Prostate gland (tissue), 2 donors: ENCODE results near the gene CCER1. TPM values are rescaled to one million over a fixed set of nuclear protein-coding genes. Genes with fewer than 3 reads are reported as not detected.

Source experiments
- DNase-seq: peaks from one replicate; pipeline ENCODE4 v3.0.0-alpha.2; 2019; ENCODE audit warnings: low spot score
- H3K27ac ChIP-seq, 2 donors: fragments of 200-600 bp; sonication (generic); 2 replicates each; pipeline ENCODE4 v1.5.1; 2017 to 2019
- H3K27me3 ChIP-seq: fragments of 200-600 bp; sonication (generic); replicated peaks from 2 replicates; pipeline ENCODE4 v1.5.1; 2019; ENCODE audit not compliant: insufficient read depth
- H3K36me3 ChIP-seq, 2 donors: fragments of 200-600 bp; sonication (generic); 1 replicate in 1 of 2; 2 replicates in 1 of 2; pipeline versions ENCODE4 v1.5.1 to v1.8.1; 2017 to 2019
- H3K4me1 ChIP-seq: fragments of 200-600 bp; sonication (generic); replicated peaks from 2 replicates; pipeline ENCODE4 v1.5.1; 2019
- H3K4me3 ChIP-seq, 2 donors: fragments of 200-600 bp; sonication (generic); 2 replicates each; pipeline ENCODE4 v1.5.1; 2017 to 2019
- H3K9me3 ChIP-seq: fragments of 200-600 bp; sonication (generic); 2 replicates; pipeline ENCODE4 v1.5.1; 2017
- POLR2A ChIP-seq: fragments of 450-650 bp; IDR thresholded peaks from one replicate; pipeline ENCODE4 v1.6.1; 2016; ENCODE audit warnings: antibody characterized with exemption, mild to moderate bottlenecking
- POLR2AphosphoS5 ChIP-seq: sonication (generic); formaldehyde crosslinking; IDR thresholded peaks from one replicate; pipeline ENCODE4 v1.6.1; 2017; ENCODE audit warnings: antibody characterized with exemption
- WGBS: methylation state at CpG from one replicate; pipeline ENCODE4 v1.1.5; 2018; 5-methylcytosine and 5-hydroxymethylcytosine counted together
- intact Hi-C: fragments of 100-400 bp; cut with DNase I; formaldehyde crosslinking; loops from one replicate; pipeline ENCODE4 v1.14.2; 2022
- total RNA-seq, 2 donors: library from RNA; depleted of rRNA; stranded (reverse); fragments of >200 nt; gene quantifications; one replicate each; pipeline ENCODE4 v1.1.0, GENCODE V29; 2016
- TF ChIP-seq, protein P1 (sequence below), 4 experiments: fragments of 200-600 bp in 2 of 4; fragments of 450-650 bp in 2 of 4; sonication (generic) in 2 of 4; IDR thresholded peaks; 1 replicate in 3 of 4; 2 replicates in 1 of 4; pipeline ENCODE4 v1.5.1; 2016 to 2019; ENCODE audit warnings: antibody characterized with exemption in 4 of 4, mild to moderate bottlenecking in 2 of 4, moderate library complexity in 2 of 4

Gene CCER1
- total RNA-seq, 2 donors from 2014 or later, result 3.0 TPM; not detected in 1

DNA sequence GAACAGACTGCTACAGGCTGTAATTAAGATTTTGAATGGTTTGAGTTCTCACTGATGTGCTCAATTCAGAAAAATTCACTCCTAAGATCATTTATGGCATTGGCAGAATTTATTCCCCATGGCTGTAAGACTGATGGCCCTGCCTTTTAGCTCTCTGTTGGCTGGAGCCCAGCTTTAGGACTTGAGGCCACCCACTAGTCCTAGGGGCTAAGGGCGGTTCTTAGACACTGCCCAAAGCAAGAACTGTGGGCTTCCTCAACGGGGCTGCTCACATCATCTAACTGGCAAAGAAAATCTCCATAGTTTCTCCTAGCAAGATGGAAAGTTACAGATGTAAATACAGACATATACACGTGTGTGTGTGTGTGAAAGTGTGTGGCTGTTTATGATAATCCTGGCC lies 3.4 kb upstream of the CCER1 start:
- TF ChIP-seq POLR2AphosphoS5, result no peak
- no peak for TF ChIP-seq POLR2A
- TF ChIP-seq, protein P1, sequence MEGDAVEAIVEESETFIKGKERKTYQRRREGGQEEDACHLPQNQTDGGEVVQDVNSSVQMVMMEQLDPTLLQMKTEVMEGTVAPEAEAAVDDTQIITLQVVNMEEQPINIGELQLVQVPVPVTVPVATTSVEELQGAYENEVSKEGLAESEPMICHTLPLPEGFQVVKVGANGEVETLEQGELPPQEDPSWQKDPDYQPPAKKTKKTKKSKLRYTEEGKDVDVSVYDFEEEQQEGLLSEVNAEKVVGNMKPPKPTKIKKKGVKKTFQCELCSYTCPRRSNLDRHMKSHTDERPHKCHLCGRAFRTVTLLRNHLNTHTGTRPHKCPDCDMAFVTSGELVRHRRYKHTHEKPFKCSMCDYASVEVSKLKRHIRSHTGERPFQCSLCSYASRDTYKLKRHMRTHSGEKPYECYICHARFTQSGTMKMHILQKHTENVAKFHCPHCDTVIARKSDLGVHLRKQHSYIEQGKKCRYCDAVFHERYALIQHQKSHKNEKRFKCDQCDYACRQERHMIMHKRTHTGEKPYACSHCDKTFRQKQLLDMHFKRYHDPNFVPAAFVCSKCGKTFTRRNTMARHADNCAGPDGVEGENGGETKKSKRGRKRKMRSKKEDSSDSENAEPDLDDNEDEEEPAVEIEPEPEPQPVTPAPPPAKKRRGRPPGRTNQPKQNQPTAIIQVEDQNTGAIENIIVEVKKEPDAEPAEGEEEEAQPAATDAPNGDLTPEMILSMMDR (IDR thresholded peaks at IDR 0.05), result no peak
- intact Hi-C loops, result no loop called here

DNA sequence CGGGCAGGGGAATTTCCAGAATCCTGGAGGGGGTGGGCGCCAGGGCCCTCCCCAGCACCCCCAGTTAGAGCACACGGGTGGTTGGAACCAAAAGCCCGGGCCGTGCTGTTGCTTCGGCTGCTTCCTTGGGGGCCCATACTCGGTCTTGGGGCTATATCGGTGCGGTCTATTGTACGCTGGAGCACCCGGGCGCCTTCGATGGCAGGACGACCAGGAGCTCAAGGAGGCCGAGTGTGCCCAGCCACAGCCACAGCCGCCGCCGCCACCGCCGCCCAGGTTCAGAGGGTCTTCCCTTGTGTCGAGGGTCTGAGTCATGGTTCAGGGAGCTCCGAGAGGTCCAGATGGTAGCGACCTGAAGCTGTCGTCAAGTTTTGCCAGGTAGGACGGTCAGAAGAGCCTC lies 548 bp downstream of the CCER1 start:
- intact Hi-C loops, result no loop called here
- no peak for DNase-seq
- no peak overlapping the region for H3K27ac ChIP-seq
- H3K27me3 ChIP-seq, result no peaks in the 10 kb centered on the region
- no peaks in the 10 kb centered on the region for H3K4me1 ChIP-seq
- WGBS, result 99% methylated on average over 14 of the region's 25 CpGs
- no peaks in the 10 kb centered on the region for H3K36me3 ChIP-seq
- no peak for TF ChIP-seq POLR2A
- TF ChIP-seq, protein P1 (IDR thresholded peaks at IDR 0.05), result no peak
- TF ChIP-seq POLR2AphosphoS5, result no peak
- no peak overlapping the region for H3K4me3 ChIP-seq
- H3K9me3 ChIP-seq, result no peaks in the 10 kb centered on the region

More for the DNA sequence above, 3.4 kb upstream of the CCER1 start:
- H3K27me3 ChIP-seq, result no peaks in the 10 kb centered on the region
- no peak overlapping the region for H3K4me3 ChIP-seq
- H3K9me3 ChIP-seq, result no peaks in the 10 kb centered on the region
- DNase-seq, result no peak
- H3K4me1 ChIP-seq, result no peaks in the 10 kb centered on the region
- 75% methylated on average over 3 of the region's 3 CpGs for WGBS
- no peaks in the 10 kb centered on the region for H3K36me3 ChIP-seq
- no peak overlapping the region for H3K27ac ChIP-seq

DNA sequence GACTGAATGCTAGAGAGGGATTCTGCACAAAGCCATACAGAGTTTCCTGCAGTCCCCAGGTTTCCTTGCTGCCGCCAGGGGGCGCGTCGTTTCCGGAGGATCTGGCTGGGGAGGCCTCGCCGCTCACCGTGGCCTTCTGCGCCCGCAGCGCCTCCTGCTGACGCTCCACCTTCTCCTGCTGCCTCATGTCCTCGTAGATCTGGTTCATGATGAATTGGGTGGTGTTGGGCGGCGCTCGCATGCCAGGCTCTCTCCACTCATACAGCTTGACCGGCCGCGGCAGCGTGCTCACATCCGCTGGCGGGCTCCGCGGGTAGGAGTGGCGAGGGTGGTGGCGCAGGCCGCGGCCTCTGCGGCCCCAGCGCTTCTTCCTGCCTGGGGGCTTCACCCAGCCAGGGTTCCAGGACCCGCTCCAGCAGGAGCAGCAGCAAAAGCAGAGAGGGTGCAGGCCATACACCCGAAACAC lies 987 bp downstream of the CCER1 start:
- Histone ChIP-seq H3K4me3 (no peak overlapping the region), H3K9me3 (no peaks in the 10 kb centered on the region), H3K27me3 (no peaks in the 10 kb centered on the region), H3K36me3 (no peaks in the 10 kb centered on the region), H3K4me1 (no peaks in the 10 kb centered on the region), H3K27ac (no peak overlapping the region)
- no peak for DNase-seq
- 86% methylated on average over 17 of the region's 32 CpGs for WGBS
- intact Hi-C loops, result no loop called here
- TF ChIP-seq, protein P1 (IDR thresholded peaks at IDR 0.05), result no peak
- TF ChIP-seq POLR2AphosphoS5 (no peak), POLR2A (no peak)

DNA sequence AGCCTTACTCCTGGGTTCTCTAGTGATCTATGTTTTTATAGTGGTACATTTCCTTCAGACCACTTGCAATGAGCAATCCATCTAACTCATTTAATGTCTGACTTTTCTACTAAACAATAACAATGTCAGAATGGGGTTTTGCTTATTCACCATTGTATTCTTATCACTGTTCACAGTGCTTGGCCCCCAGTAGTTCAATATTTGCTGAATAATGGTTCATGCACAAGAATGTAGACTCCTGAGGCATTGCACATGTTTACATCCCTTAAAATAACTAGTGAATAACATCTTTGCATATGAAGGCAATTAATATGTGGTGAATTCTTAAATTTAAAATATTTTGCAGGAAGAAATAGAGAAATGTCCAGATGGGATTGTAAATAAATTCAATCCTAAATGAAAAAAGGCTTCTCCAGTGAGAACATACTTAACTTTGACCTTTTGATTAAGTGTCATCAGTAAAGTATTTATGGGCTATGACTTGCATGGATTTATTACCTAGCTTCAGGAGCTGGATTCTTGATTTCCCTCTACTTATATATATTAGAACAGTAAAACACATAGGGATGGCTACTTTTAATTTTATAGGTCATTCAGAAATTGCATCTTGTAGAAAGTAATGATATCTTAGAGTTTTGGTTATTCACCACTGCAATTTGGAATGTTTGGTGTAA lies 3.4 kb downstream of the CCER1 start:
- no peaks in the 10 kb centered on the region for H3K36me3 ChIP-seq
- no peak overlapping the region for H3K27ac ChIP-seq
- no peaks in the 10 kb centered on the region for H3K9me3 ChIP-seq
- H3K4me3 ChIP-seq, result no peak overlapping the region
- DNase-seq, result no peak
- no peaks in the 10 kb centered on the region for H3K4me1 ChIP-seq
- no peak for TF ChIP-seq POLR2AphosphoS5
- no peak for TF ChIP-seq POLR2A
- TF ChIP-seq, protein P1 (IDR thresholded peaks at IDR 0.05), result no peak
- intact Hi-C loops, result no loop called here
- no peaks in the 10 kb centered on the region for H3K27me3 ChIP-seq

DNA sequence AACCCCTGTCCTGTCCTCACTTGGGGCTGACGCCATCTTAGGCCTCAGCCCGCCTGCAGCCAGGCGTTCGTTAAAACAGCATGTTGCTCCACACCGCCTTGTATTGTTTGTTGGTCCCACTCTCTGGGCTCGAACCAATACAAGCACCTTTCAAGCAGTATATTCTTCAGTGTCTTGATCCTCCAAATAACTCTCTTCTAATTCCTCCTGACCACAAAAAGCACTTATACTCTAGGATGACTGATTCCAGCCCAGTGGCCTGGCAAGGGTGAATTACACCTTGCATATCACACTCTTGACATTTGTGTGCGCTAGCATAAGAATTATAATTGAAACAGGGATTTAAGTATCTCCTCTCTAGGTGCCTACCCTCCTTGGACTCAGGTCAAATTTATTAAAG lies 7.1 kb downstream of the CCER1 start:
- no peaks in the 10 kb centered on the region for H3K36me3 ChIP-seq
- no peaks in the 10 kb centered on the region for H3K9me3 ChIP-seq
- no peak overlapping the region for H3K27ac ChIP-seq
- no peak for DNase-seq
- H3K27me3 ChIP-seq, result no peaks in the 10 kb centered on the region
- TF ChIP-seq POLR2AphosphoS5 (no peak), POLR2A (no peak)
- TF ChIP-seq, protein P1 (IDR thresholded peaks at IDR 0.05), result no peak
- no peak overlapping the region for H3K4me3 ChIP-seq
- 96% methylated on average over 7 of the region's 7 CpGs for WGBS
- intact Hi-C loops, result no loop called here
- no peaks in the 10 kb centered on the region for H3K4me1 ChIP-seq
